ENCODE measurements around the gene CLTCL1. TPM values are rescaled to one million over a fixed set of nuclear protein-coding genes. Genes with fewer than 3 reads are reported as not detected.

The CLTCL1 gene
- total RNA-seq, 4 donors from 2014 or later: 3.8 to 8.6 (median 5.6) TPM

DNA sequence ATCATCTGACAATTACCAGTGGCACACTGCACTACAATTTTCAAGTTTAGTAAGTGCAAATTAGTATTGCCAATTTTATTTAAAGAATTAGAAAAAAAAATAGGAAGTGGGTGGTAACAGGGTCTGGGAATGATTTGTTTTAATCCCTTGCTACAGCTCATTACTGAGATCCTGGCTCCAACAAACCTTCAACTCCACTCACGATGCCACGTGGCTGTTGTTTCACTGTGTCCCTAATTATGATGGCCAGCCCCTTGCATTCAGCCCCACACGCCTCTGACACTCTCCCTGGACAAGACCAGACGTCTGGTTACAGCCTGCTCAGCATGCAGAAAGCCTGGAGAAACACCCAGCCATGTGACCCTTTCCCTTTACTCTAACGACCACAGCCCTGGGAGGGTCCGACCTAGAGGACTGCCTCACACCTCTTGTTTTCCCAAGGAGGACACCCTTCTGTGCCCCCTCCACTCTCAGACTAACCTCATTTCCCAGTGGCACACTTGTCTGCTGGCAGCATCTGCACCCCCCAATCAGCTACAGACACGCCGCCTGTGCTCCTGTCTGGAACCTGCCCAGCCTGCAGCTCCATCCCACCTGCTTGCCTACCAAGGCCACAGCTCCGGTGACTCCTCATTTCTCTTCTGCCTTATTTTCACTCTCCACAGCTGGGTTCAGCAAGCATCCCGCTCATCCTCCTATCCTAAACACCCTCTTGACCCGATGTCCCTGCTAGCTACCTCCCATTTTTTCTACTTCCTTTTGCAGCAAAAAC, 94.5 kb downstream of the CLTCL1 start:
- DNase-seq: no peak
- no peak overlapping the region for H3K4me3 ChIP-seq
- TF ChIP-seq, protein P1, sequence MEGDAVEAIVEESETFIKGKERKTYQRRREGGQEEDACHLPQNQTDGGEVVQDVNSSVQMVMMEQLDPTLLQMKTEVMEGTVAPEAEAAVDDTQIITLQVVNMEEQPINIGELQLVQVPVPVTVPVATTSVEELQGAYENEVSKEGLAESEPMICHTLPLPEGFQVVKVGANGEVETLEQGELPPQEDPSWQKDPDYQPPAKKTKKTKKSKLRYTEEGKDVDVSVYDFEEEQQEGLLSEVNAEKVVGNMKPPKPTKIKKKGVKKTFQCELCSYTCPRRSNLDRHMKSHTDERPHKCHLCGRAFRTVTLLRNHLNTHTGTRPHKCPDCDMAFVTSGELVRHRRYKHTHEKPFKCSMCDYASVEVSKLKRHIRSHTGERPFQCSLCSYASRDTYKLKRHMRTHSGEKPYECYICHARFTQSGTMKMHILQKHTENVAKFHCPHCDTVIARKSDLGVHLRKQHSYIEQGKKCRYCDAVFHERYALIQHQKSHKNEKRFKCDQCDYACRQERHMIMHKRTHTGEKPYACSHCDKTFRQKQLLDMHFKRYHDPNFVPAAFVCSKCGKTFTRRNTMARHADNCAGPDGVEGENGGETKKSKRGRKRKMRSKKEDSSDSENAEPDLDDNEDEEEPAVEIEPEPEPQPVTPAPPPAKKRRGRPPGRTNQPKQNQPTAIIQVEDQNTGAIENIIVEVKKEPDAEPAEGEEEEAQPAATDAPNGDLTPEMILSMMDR (IDR thresholded peaks at IDR 0.05): no peak
- TF ChIP-seq POLR2A (IDR thresholded peaks at IDR 0.05) (no peak), POLR2AphosphoS5 (IDR thresholded peaks at IDR 0.05) (no peak), EP300 (IDR thresholded peaks at IDR 0.05; ENCODE audit: low read depth) (no peak)
- no peaks in the 10 kb centered on the region for H3K27me3 ChIP-seq
- no peaks in the 10 kb centered on the region for H3K36me3 ChIP-seq
- in situ Hi-C loops (cut with MboI; ENCODE audit: low pct_ligation_motif_present in 1 of 4, low pct_unique_long_range_greater_than_20kb in 1 of 4, low sequenced_read_pairs in 3 of 4) (loop anchor here in 1 of 4 donors (25.0 kb wide), 1 partner anchor 440 kb away; no protein-coding TSS in a partner anchor), intact Hi-C loops (cut with DNase I; ENCODE audit: low total_unique reads) (no loop called here)
- H3K4me1 ChIP-seq: no peaks in the 10 kb centered on the region
- 79 to 83% methylated on average over 8 to 11 of the region's 11 CpGs for WGBS, 2 donors (ENCODE audit: low coverage in 1 of 2)
- no peaks in the 10 kb centered on the region for H3K9me3 ChIP-seq
- H3K27ac ChIP-seq: no peak overlapping the region

DNA sequence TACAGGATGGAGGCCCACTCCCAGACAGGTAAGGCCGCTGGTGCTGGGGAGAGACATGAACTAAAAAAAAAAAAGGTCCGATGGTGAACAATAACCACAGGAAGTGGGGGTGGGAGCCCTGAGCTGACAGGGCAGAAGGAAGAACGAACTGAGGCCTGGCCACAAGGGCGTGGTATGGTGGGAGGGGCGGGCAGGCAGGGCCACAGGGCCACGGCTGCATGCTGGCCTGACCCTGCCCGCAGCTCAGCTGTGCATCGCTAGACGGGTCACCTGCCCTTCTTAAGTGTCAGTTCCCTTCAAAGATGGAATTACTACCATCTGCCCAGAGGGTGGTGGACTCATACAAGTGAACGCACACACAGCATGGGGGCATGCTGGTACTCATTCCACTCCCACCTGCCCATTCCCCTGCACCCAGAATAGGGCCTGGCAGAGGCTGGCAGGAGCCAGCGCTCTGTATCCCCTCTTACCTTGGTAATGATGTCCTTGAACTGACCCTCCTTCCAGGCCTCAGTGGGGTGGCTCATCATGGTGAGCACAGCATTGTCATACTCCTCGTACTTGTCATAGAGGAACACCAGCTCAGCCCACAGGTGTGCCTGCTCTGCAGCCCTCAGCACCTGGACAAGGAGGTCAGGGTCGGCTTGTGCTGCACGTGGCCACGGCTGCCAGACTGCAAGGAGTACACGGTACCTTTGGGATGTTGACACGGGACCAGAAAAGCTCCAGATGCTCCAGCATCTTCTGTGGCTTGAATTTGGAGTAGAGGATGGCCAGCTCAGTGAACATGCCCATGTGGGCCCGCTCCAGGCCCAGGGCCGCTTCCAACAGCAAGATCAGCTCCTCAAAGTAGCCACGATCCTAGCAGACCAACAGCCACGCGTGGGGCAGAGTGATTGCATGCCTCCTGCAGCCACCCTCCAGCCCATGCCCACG, 95.5 kb downstream of the CLTCL1 start:
- DNase-seq: no peak
- H3K36me3 ChIP-seq: no peaks in the 10 kb centered on the region
- in situ Hi-C loops (cut with MboI; ENCODE audit: low pct_ligation_motif_present in 1 of 4, low pct_unique_long_range_greater_than_20kb in 1 of 4, low sequenced_read_pairs in 3 of 4): loop anchor here in 1 of 4 donors (25.0 kb wide), 1 partner anchor 441 kb away; no protein-coding TSS in a partner anchor
- no peaks in the 10 kb centered on the region for H3K4me1 ChIP-seq
- H3K9me3 ChIP-seq: no peaks in the 10 kb centered on the region
- H3K27ac ChIP-seq: no peak overlapping the region
- H3K4me3 ChIP-seq: no peak overlapping the region
- no peak for TF ChIP-seq EP300 (IDR thresholded peaks at IDR 0.05; ENCODE audit: low read depth)
- no peak for TF ChIP-seq POLR2AphosphoS5 (IDR thresholded peaks at IDR 0.05)
- TF ChIP-seq POLR2A (IDR thresholded peaks at IDR 0.05): no peak
- TF ChIP-seq, protein P1 (IDR thresholded peaks at IDR 0.05): no peak
- intact Hi-C loops (cut with DNase I; ENCODE audit: low total_unique reads): no loop called here
- WGBS, 2 donors (ENCODE audit: low coverage in 1 of 2): 84 to 97% methylated on average over 5 to 22 of the region's 23 CpGs
- H3K27me3 ChIP-seq: no peaks in the 10 kb centered on the region

DNA sequence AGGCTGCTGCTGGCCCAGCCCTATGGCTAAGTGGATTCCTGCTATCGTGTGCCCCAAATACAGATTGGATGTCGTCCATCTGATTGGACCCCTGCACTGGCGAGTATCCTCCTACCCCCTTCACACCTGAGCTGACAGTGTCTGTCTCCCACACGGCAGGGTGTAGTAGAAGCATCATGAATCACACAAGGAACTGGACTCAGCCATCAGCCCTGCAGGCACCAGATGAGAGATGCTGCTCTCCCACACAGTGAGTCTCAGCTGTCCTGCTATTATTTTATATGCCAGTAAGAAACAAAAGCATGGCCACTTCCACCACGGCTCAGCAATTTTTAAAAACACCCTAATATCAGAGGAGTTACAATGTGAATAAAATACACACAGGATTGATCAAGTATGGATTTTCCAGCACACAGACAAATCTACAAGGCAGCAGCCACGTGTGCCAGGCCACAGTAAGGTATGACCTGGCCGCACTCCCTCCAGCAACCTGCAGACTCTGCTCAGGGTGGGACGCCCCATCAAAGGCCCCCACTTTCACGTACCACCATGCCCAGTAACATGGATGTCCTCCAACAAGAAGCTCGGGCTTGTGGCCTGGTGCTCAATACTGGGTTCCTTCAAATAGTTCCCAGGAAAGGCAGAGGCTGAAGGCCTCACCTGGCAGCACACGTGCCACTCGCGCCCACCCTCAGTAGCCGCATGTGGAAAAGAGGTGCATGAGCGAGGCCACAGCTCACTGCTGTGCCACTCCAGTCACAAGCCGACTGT, 96.6 kb downstream of the CLTCL1 start:
- H3K4me3 ChIP-seq: no peak overlapping the region
- TF ChIP-seq POLR2AphosphoS5 (IDR thresholded peaks at IDR 0.05) (no peak), POLR2A (IDR thresholded peaks at IDR 0.05) (no peak), EP300 (IDR thresholded peaks at IDR 0.05; ENCODE audit: low read depth) (no peak)
- TF ChIP-seq, protein P1 (IDR thresholded peaks at IDR 0.05): no peak
- intact Hi-C loops (cut with DNase I; ENCODE audit: low total_unique reads) (no loop called here), in situ Hi-C loops (cut with MboI; ENCODE audit: low pct_ligation_motif_present in 1 of 4, low pct_unique_long_range_greater_than_20kb in 1 of 4, low sequenced_read_pairs in 3 of 4) (loop anchor here in 1 of 4 donors (25.0 kb wide), 1 partner anchor 442 kb away; no protein-coding TSS in a partner anchor)
- no peaks in the 10 kb centered on the region for H3K4me1 ChIP-seq
- no peaks in the 10 kb centered on the region for H3K9me3 ChIP-seq
- H3K27me3 ChIP-seq: no peaks in the 10 kb centered on the region
- WGBS, 2 donors (ENCODE audit: low coverage in 1 of 2): 89% methylated on average over 16 of the region's 16 CpGs; no CpG with 5 or more reads in 1 of the 2 donors
- no peaks in the 10 kb centered on the region for H3K36me3 ChIP-seq
- DNase-seq: no peak
- no peak overlapping the region for H3K27ac ChIP-seq
